Measurements from ENCODE around the gene EGFR.

The EGFR gene

DNA sequence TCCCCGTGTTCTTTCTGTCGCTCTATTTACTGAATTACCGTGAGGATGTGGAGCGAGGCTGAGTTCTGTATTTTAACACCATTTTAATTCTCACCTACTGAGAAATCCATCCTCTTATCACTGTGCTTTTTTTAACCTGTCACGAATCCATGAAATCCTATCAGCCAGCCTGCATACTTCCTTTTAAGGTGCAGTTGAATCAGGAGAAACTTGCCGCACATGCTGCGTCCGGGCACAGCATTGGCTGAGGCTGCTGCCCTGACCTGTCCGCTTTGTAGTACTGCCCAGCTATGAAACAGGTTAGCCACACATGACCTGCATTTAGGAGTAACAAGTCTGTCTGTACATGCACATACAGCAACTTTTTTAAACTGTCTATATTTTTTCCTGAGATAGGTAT lies 82.5 kb downstream of the EGFR start:
- no peak for DNase-seq (ENCODE audit: low read depth)

DNA sequence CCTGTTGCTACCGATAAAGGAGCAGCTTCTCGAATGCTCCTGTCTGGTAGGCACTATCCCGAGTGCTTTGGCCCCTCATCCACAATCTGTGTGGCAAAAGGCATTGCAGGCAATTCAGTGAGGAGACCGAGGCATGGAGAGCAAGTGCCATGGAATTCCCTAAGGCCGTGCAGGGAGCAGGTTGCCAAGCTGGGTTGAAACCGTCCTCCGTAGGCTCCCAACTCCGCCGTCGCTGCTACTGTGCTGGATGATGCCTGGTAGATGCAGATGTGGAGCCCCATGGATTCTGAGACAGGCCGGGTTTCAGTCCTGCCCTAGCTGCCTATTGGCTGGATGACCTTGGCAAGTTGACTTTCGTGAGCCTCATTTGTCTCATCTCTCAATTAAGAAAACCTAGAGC lies 85.3 kb downstream of the EGFR start:
- DNase-seq (ENCODE audit: low read depth), result no peak

DNA sequence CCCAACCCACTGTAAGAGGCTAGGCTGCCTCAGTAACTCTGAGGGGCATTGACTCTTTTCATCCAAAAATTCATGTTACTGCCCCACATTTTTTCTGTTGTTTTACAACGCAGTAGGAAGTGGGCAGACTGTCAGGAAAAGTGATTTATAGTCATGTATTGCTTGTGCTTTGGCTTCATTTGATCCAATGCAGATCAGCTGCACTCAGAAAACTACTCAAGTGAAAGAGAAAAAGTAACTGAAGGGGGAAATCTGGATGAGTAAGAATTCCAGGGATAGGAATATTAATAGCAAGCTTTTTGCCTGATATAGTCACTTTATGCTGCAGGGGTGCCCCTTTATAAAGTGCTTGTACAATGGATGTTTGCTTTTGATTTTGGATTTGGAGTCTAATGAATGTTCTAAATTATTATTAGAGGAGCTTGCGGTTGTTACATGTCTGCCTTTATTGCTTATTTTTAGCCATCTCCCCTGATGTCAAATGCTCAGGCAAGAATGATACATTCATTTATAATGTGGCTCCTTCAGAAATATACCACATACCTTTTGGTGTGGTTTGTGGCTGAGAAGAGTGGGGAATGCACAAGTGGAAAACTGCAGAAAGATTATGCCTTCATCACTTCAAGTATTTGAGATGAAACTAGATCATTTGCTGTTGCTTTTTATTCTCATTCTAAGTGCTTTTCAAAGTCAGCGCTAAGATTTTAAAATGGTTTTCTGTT lies 86.1 kb downstream of the EGFR start:
- no peak for DNase-seq (ENCODE audit: low read depth)

- no peak for DNase-seq (ENCODE audit: low read depth)
These were observed 87.1 kb downstream of the EGFR start for GRCh38 chr7:55105952-55106351.

GRCh38 chr7:55107946-55108345 lies 89.1 kb downstream of the EGFR start:
- DNase-seq (ENCODE audit: low read depth), result no peak

DNA sequence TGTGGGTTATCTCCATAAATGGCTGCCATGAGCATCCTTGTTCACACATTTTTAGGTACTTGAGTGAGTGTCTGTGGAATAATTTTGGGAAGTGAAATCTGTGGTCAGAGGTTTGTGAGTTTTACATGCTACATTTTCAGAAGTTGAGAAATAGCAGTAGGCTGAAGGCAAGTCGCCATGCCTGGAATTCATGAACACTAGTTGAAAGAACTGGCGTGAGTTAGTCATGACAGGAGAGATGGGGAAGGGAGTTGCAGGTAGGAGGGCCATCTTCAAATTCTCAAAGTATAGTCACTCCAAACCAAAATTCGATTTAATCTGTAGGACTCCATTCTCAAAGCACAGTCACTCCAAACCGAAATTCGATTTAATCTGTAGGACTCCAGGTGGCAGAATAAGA lies 89.6 kb downstream of the EGFR start:
- DNase-seq (ENCODE audit: low read depth), result no peak

DNA sequence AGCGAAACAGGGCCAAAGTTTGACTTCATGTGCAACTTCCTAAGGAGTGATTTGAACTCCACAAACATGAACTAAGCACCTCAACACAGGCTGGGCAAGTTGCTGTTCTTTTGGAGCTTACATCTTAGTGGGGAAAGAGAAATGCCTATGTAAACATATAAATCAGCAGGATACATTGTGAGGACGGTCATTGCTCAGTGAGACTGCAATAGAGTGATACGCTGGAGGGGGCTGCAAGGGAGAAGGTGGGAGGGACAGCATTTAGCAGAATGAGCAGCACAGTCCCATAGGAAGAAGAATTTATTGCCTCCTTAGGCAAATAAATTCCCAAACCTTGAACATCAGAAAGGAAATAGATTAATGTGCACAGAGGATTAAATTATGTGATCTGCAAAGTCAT lies 90.0 kb downstream of the EGFR start:
- no peak for DNase-seq (ENCODE audit: low read depth)

- no peak for DNase-seq (ENCODE audit: low read depth)
These were observed 90.8 kb downstream of the EGFR start for GRCh38 chr7:55109404-55110167.

- no peak for DNase-seq (ENCODE audit: low read depth)
These were observed 91.6 kb downstream of the EGFR start for GRCh38 chr7:55110282-55110992.

DNA sequence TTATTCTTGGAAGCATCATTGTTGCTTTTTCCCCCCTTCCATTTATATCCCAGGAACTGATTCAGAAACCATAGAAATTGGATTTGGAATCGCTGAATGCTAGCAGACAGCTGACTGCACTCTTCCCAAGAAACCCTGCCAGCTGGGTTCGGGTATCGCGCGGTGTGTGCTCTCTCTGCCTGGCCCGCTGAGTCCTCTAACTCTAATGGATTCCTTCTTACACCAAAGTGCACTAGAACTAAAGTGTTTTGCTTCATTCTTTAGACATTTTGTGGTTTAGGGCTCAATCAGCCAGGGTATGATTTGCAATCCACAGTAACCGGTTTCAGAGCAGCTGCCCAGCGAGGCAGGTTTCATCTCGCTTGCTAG lies 92.2 kb downstream of the EGFR start:
- no peak for DNase-seq (ENCODE audit: low read depth)

DNA sequence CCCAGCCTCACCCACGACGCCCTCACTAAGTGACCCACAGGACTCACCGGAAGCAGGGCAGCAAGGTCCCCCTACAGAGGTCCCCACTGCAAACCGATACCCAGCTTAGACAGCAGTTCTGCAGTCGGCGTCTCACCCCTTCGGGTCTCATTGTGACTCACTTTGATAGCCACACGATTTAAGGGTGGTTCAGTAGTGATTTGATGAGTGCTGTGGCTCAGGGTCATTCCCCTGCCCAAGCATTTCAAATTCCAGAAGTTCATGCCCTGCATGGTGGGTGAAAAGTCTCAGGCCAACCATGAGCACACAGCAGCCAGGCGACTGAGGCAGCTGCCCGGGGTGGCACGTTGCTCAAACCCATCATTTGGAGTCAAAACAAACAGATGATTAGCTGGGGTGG lies 93.2 kb downstream of the EGFR start:
- no peak for DNase-seq (ENCODE audit: low read depth)

- no peak for DNase-seq (ENCODE audit: low read depth)
These were observed 95.1 kb downstream of the EGFR start for GRCh38 chr7:55113760-55114540.

DNA sequence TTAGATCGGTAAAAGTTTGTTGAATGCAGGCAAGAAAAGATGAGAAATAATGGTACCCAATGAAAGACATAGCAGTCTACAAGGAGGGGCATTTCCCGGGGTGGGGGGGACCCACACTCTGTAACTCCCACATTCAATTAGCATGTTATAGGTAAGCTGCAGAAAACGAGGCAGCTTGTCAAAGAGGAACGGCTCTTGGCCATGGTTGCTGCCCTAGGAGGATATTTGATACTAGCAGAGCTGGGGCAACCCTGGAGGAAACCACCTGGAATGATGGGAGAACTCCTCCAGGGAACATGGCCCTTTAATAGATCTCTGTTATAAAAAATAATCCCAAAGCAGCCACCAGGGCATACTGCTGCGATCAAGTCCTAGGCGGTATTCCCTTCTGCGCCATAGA lies 98.5 kb downstream of the EGFR start:
- DNase-seq (ENCODE audit: low read depth), result no peak

DNA sequence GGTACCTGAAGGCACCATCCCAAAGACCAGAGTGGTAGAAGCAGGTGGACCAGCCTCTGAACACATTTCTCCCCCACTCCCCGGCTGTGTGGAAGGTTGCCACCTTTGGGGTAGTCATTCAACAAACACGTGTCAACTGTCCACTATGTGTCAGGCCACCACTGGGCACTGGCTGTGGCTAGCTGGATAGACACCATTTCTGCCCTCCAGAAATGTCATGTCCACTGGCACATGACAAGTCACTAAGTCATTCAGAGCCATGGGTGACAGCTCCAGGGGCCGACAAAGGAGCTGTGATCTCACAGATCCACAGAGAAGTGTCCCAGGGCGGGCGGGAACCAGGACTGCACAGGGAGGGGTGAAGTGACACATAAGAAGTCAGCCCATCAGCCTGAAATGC lies 99.6 kb downstream of the EGFR start:
- no peak for DNase-seq (ENCODE audit: low read depth)

- no peak for DNase-seq (ENCODE audit: low read depth)
These were observed 100.8 kb downstream of the EGFR start for GRCh38 chr7:55119571-55119970.

- DNase-seq (ENCODE audit: low read depth), result no peak
These were observed 101.3 kb downstream of the EGFR start for GRCh38 chr7:55120074-55120473.

DNA sequence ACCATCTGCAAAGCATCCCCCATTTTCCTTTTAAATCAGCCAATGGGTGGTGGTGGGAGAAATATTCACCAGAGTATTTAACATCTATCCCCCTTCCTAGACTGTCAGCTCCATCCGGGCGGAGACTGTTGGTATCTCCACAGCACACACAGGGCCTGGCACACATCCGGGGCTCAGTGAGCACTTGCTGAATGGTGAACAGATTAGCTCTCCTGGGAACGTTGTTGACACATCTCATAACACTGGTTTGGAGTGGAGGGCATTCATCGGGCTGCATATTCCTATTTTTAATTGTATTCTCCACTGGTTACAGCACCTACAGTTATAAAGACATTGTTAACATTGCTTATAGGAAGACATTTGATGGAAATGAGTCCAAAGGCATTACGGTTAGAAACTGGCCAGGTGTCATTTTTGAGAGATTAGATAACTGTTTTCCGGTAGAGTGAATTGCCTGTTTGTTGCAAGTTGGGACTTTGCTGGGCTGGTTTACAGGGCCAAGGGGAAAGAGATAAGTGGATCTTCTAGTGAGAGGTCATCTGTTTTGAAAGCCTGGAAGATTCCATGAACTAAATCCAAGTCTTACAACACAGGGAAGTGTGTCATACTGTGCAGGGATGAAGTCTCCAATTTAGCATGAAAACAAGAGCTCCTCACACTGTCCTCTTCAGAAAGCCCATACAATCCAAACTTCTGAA lies 101.8 kb downstream of the EGFR start:
- DNase-seq (ENCODE audit: low read depth), result no peak

- DNase-seq (ENCODE audit: low read depth), result no peak
These were observed 102.4 kb downstream of the EGFR start for GRCh38 chr7:55121249-55121648.

DNA sequence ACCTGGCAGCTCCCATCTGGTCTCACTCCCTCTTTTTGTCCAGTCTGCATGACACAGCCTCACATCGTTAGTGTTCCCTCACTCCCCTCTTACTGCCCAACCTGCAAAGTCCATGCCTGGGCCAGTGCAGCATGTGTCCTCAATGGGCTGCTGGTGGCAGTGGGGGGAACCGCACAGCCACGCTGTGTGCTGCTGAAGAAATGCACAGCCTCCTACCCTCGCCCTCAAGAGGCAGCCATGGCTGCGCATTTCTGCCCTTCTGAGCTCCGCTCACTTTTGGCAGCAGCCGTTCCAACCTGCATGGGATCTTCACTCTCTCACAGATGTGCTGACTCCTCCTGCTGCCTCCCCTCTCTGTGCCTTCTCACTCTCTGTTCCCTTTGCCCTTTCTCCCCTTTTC lies 103.4 kb downstream of the EGFR start:
- DNase-seq (ENCODE audit: low read depth), result no peak

DNA sequence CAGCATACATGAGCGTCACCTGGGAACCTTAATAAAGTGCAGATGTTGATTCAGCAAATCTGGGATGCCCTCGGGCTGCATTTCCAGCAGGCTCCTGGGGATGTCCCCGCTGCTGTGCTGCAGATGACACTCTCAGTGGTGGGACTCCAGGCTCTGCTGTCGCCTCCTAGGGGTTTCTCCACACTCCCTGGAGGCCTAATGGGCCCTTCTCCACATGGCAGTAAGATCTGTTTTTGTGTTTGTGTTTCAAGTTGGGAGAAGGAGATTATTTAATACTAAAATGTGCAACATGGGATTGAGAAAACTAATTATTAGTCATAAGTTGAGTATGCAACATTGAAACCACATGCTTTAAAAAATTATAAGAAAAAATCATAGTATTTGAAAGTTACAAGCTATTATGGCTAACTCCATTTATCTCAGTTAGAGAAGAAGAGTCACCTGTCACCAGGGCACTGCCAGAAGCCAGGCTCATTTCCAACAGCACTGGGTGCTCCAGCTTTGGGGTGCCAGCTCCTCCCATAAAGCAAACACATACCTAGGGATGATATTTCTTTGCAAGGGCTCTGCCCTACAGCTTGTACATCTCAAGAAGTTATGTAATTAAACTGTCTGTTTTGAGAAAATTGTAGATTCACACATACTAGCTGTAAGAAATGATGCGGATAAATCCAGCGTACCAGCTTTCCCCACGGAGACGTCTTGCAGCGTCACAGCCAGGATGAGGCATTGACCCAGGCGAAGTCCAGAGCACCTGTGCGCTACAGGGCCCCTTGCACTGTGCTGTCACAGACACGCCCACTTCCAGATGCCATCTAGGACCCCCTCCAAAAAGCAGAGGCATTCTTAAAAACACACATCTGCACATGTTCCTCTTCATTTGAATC lies 106.4 kb downstream of the EGFR start:
- DNase-seq (ENCODE audit: low read depth), result no peak

- no peak for DNase-seq (ENCODE audit: low read depth)
These were observed 108.3 kb downstream of the EGFR start for GRCh38 chr7:55127135-55127551.
